NCI-H187 (cell line): Measurements from ENCODE around the gene MYRIP.
"Not testable (repeated sequence)": the region's sequence is repeated elsewhere in the genome, so short reads cannot be mapped to it uniquely, and the experiment has no call there.

ENCODE experiments used
- DNase-seq, 2 experiments: peaks; one replicate each; lab custom pipeline; 2025; lab: John Stamatoyannopoulos, UW

The MYRIP gene

GRCh38 chr3:40237159-40237558, 427.8 kb downstream of the MYRIP start:
- DNase-seq = no peak

DNA sequence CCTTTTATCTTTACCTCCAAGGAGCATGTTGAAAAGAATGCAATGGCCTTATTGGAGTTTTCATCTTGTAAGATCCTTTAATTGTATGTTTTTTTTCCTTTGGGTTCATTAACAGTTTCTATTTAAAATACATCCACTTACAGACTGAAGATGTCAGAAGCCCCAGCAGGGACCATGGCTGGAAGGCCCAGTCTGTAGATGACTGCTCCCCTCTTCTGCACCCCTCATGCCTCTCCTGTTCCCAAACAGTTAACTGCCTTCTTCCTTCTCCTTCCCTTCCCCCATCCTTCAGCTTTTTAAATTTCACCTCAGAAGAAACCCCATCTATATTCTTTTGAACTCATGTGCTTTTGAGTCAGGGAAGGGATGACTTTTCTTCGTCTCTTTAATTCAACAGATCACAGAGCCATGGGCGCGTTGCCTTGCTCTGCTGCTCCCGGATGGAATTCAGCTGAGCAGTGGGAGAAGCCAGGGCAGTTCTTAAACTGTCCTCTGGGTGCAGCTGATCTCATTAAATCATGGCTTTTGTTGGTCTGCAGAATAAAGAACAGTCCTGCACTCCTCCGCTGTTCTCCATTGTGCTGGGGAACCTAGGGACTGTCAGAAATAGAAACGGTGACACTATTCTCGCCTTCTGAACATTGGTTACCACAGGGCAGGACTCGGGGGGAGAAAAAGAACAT, 428.6 kb downstream of the MYRIP start:
- no peak for DNase-seq

DNA sequence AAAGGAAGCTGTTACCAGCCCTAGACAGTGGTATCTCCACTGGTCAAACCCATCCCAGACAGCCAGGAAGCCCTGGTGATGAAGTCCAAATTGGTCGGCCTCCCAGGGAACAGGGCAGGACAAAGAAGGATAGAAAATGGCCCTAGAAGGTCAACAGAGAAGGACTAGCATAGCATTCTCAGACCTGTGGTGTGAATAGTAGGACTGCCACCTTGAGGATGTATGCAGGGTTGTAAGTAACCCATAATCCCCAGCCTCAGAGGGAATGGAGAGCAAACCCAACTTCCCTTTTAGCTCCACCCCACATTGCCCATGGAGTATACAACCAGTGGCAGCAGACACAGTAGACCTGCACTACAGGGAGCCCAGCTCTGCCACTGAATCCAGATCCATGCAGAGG, 431.5 kb downstream of the MYRIP start:
- DNase-seq = no peak

DNA sequence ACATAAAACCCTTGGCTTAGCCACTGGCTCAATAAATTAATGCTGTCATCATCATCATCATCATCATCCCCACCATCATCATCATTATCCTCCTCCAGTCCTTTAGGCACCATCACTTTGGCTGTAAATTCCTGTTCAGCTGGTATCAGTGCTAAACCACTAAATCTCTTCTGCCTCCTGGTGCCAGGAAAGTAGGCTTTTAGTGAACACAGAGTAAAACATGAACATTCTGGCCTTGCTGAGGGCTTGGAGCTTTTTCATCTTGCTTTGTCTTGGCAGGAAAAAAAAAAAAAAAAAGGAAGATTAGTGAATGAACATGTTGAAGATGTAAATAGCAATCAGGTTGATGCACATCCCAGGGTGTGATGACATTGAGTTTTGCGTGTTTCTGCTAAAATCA, 432.8 kb downstream of the MYRIP start:
- DNase-seq = no peak

- no peak for DNase-seq
These were observed 433.2 kb downstream of the MYRIP start for GRCh38 chr3:40242638-40243037.

DNA sequence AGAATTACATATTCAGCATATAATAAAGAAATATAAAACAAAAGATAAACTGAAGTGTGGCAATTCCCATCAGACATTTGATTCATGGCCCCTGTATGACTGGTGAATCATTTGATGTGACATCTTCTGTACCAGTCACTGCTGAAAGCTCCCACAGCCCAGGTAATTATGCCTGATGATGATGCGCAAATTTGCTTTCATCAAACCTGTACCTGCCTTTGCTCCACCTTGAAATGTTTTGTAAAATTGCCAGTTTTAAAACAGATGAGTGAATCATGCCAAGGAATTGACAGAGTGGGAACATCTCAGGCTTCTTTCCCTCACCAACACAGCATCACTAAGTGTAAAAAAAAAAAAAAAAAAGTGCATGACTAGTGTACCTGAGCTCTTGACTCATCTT, 433.6 kb downstream of the MYRIP start:
- no peak for DNase-seq

DNA sequence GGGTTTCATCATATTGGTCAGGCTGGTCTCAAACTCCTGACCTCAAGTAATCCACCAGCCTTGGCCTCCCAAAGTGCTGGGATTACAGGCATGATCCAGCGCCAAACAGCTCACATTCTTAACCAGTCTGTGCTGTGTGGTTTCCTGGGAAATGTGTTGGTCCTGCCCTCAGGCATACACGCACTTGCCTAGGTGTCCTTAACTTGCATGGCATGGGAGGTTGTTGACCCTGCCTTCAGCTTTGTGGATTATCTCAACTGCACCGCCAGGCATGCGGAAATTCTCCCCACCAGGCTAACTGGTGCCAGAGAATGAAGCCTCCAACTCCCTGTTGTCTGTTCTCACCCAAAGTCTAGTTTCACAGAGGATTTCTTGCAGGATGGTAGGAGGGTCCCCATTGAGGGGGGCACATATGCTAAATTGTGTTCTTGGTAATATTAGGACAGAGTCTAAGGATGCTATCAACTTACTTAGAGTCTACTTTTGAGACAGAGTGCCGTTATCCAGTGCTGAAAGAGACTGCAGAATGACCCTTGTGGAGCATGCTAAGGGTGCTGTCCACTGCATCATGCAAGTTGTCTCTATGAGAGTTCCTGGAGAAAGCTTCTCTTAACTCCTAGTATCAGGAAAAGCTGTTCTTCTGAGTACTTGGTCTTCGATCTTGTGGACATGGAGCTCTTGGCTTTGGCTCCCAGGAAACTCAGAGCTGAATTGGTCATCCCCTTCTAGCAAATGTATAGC, 438.5 kb downstream of the MYRIP start:
- no peak for DNase-seq

- no peak for DNase-seq
These were observed 439.2 kb downstream of the MYRIP start for GRCh38 chr3:40248591-40248990.

- DNase-seq = no peak
These were observed 439.8 kb downstream of the MYRIP start for GRCh38 chr3:40249168-40249567.

- no peak for DNase-seq
These were observed 445.1 kb downstream of the MYRIP start for GRCh38 chr3:40254491-40254890.

- no peak for DNase-seq
These were observed 445.5 kb downstream of the MYRIP start for GRCh38 chr3:40254891-40255290.

DNA sequence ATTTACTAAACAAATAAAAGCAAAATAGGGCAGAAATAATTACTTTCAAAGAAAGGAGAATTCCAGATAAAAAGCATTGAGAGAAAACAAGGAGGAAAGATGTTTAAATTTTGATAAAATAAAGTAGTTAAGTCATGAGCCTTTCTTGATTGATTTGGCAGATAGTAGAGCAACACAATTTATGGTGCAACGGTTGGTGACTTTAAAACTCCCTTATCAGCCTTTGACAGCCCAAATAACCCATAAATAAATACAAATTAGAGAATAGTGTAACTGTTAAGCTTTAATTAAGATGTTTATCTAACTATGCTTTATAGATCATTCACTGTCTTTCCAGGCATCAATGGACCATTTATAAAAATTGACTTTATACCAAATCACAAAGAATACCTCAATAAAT, 446.1 kb downstream of the MYRIP start:
- no peak for DNase-seq

- no peak for DNase-seq
These were observed 448.7 kb downstream of the MYRIP start for GRCh38 chr3:40258064-40258463.

DNA sequence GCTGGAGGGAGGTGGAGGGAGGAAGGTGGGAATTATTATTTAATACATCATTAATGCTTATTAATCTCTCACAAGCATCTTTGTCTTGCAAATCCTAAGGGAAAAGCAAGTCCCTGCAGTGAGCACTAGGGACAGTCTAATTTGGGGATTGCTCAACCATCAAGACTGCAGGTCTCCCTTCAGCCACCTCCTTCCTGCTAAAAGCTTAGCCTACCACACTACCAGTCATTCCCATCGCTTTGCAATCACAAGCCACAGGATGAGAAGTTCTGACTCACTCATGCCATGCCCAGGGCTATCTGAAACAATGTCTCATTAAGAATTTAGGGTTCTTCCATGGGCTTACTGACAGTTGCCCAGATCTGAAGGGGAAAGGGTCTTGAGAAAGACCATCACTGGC, 449.1 kb downstream of the MYRIP start:
- no peak for DNase-seq

DNA sequence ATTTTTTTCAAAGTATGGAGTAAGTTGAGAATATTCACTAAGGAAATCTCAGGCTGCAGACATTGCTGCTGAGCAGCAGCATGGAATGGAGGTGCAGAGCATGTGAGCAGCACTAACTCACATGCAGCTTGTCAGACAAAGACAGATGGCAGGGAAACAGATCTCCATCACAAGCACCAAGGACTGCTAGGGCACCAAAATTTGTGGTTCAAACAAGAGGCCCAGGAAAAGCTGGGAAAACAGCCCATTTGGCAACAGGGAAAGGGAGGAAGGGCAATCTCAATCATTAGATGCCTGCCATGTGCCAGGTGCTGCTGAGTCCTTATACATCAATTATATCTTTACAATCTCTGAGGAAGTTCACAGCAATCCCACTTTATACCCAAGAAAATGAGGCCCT, 452.9 kb downstream of the MYRIP start:
- no peak for DNase-seq

- DNase-seq = no peak
These were observed 455.0 kb downstream of the MYRIP start for GRCh38 chr3:40264451-40264850.

DNA sequence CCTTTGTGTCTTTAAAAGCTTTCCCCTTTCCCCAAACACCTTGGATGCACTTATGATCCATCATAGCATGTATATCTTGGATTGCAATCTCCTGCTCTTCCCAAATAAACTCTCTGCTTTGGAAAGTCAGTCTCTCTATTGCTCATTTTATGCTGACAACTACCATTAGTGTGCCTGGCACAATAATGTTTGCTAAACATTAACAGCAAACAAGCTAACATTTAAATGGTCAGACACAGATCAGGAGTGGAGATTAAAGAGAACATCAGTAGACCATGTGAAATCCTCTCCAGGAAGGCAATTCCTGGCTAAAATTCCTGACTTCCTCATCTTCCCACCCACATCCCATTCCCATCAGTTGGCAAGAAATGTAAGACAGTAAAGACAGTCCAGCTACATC, 455.8 kb downstream of the MYRIP start:
- no peak for DNase-seq

DNA sequence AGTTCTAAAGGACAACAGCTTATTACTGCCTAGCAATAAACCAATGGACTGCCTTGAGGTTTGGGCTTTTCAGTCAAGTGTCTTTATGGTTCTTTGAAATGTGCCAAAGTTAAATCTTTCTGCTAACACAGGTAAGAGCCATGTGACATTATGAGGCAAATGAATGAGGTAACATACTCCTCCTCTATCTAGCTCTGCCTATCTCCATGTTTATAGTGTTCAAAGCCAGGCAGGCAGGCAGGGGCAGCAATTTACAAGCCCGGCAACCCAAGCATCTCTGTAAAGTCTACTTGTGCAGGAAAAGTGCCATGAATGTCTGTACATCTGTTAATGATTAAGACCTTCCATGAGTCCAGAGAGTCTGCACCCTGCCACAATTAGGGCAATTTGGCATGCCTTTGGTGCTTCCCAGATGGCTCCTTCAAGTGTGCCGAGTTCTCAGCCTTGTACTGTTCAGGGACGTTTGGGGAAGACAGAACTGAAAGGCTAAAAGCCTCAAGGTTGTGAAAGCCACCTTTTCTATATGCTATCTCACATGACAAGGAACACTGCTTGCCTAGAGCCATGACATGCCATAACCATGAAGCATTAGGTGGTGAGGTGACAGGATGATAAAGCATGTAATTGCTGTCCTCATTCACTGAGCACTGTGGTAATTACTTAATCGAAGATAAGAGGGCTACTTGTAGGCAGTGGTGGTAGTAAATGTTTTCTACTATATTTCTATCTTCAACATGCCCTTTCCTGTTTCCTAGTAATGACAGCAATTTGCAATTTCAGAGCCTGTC, 458.7 kb downstream of the MYRIP start:
- DNase-seq = no peak

- no peak for DNase-seq
These were observed 459.6 kb downstream of the MYRIP start for GRCh38 chr3:40268802-40269524.

DNA sequence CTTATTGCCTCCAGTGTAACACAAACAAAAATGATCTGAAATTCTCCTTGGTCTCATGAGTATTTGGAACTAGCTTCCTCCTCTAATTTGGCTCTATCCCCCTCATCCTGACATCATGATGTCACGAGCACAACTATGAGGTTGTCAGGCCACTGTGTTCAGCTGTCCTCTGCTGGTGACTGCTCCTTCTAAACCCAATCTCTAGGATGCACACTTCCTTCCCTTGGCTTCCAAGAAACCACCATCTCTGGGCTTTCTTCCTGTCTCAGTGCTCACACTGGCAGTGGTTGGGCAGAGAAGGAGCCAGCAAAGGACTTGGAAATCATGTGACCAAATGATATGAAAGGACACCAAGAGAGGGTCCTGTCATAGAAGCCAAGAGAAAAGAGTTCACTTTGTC, 469.4 kb downstream of the MYRIP start:
- no peak for DNase-seq

GRCh38 chr3:40281995-40282394, 472.6 kb downstream of the MYRIP start:
- no peak for DNase-seq

DNA sequence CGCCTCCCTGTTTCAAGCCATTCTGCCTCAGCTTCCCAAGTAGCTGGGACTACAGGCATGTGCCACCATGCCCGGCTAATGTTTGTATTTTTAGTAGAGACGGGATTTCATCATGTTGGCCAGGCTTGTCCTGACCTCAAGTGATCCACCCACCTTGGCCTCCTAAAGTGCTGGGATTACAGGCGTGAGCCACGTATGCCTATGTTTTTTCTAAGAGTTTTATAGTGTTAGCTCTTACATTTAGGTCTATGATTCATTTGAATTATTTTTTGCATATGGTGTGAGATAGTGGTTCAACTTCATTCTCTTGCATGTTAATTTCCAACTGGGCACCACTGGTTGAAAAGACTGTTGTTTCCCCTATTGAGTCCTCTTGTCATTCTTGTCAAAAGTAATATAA, 473.6 kb downstream of the MYRIP start:
- DNase-seq = not testable (repeated sequence)
